ENCODE results near the gene MYH9. TPM values are rescaled to one million over a fixed set of nuclear protein-coding genes. Genes with fewer than 3 reads are reported as not detected.

MYH9 gene
- total and polyA plus RNA-seq, 7 donors, result 35.6 to 214 (median 92.0) TPM

GRCh38 chr22:36343070-36343719 lies 44.6 kb downstream of the MYH9 start:
- H3K4me1 ChIP-seq, result peaks cover 24% of the 10 kb centered on the region
- H3K27ac ChIP-seq, result no peak overlapping the region
- H3K4me3 ChIP-seq, result no peak overlapping the region
- intact Hi-C loops (cut with DNase I), result no loop called here
- H3K36me3 ChIP-seq (ENCODE audit: insufficient read depth in 1 of 2, low read depth in 1 of 2), result peaks cover 0 to 97% of the 10 kb centered on the region in 2 donors
- no peak for TF ChIP-seq CTCF (IDR thresholded peaks at IDR 0.05)
- DNase-seq (no peak), ATAC-seq (no peak)
- H3K27me3 ChIP-seq (ENCODE audit: insufficient read depth in 3 of 3, low read length in 2 of 3), result no peaks in the 10 kb centered on the region
- WGBS, 3 donors, result 74 to 87% (median 75%) methylated on average over 5 of the region's 5 CpGs
- no peaks in the 10 kb centered on the region for H3K9me3 ChIP-seq

- no peak for ATAC-seq
- Histone ChIP-seq H3K9me3 (no peaks in the 10 kb centered on the region), H3K4me1 (peaks cover 29% of the 10 kb centered on the region), H3K36me3 (ENCODE audit: insufficient read depth in 1 of 2, low read depth in 1 of 2) (peaks cover 2 to 98% of the 10 kb centered on the region in 2 donors), H3K27me3 (ENCODE audit: insufficient read depth in 3 of 3, low read length in 2 of 3) (no peaks in the 10 kb centered on the region), H3K27ac (no peak overlapping the region), H3K4me3 (no peak overlapping the region)
- WGBS, 3 donors, result 84 to 86% (median 85%) methylated on average over 10 of the region's 10 CpGs
- no peak for DNase-seq
- TF ChIP-seq CTCF (IDR thresholded peaks at IDR 0.05), result no peak
- intact Hi-C loops (cut with DNase I), result no loop called here
These were observed 46.1 kb downstream of the MYH9 start for GRCh38 chr22:36341640-36342041.

- TF ChIP-seq CTCF (IDR thresholded peaks at IDR 0.05), result no peak
- WGBS, 3 donors, result 54 to 70% (median 69%) methylated on average over 9 of the region's 9 CpGs
- H3K4me1 ChIP-seq, result peaks cover 36% of the 10 kb centered on the region
- H3K4me3 ChIP-seq, result no peak overlapping the region
- peak overlapping the region; percentile 30 for H3K27ac ChIP-seq
- intact Hi-C loops (cut with DNase I), result no loop called here
- peaks cover 6 to 98% of the 10 kb centered on the region in 2 donors for H3K36me3 ChIP-seq (ENCODE audit: insufficient read depth in 1 of 2, low read depth in 1 of 2)
- H3K9me3 ChIP-seq, result no peaks in the 10 kb centered on the region
- DNase-seq, result no peak
- no peaks in the 10 kb centered on the region for H3K27me3 ChIP-seq (ENCODE audit: insufficient read depth in 3 of 3, low read length in 2 of 3)
- ATAC-seq, result no peak
These were observed 47.1 kb downstream of the MYH9 start for GRCh38 chr22:36340621-36341020.

GRCh38 chr22:36339171-36340065 lies 48.3 kb downstream of the MYH9 start:
- no peak for ATAC-seq
- no peak for TF ChIP-seq CTCF (IDR thresholded peaks at IDR 0.05)
- Histone ChIP-seq H3K9me3 (no peaks in the 10 kb centered on the region), H3K36me3 (ENCODE audit: insufficient read depth in 1 of 2, low read depth in 1 of 2) (peaks cover 6 to 100% of the 10 kb centered on the region in 2 donors), H3K4me3 (no peak overlapping the region), H3K27me3 (ENCODE audit: insufficient read depth in 3 of 3, low read length in 2 of 3) (no peaks in the 10 kb centered on the region), H3K4me1 (peaks cover 48% of the 10 kb centered on the region), H3K27ac (peak overlapping the region; percentile 31)
- no peak for DNase-seq
- WGBS, 3 donors, result 61 to 69% (median 62%) methylated on average over 6 of the region's 6 CpGs
- intact Hi-C loops (cut with DNase I), result no loop called here

All from psoas muscle (tissue), 8 donors.